SIG-M5 (cell line): Measurements from ENCODE around the gene AKAP8.
"Not testable (repeated sequence)": the region's sequence is repeated elsewhere in the genome, so short reads cannot be mapped to it uniquely, and the experiment has no call there.

Experiments
- DNase-seq: peaks from one replicate; lab custom pipeline; 2025; lab: John Stamatoyannopoulos, UW

The AKAP8 gene

DNA sequence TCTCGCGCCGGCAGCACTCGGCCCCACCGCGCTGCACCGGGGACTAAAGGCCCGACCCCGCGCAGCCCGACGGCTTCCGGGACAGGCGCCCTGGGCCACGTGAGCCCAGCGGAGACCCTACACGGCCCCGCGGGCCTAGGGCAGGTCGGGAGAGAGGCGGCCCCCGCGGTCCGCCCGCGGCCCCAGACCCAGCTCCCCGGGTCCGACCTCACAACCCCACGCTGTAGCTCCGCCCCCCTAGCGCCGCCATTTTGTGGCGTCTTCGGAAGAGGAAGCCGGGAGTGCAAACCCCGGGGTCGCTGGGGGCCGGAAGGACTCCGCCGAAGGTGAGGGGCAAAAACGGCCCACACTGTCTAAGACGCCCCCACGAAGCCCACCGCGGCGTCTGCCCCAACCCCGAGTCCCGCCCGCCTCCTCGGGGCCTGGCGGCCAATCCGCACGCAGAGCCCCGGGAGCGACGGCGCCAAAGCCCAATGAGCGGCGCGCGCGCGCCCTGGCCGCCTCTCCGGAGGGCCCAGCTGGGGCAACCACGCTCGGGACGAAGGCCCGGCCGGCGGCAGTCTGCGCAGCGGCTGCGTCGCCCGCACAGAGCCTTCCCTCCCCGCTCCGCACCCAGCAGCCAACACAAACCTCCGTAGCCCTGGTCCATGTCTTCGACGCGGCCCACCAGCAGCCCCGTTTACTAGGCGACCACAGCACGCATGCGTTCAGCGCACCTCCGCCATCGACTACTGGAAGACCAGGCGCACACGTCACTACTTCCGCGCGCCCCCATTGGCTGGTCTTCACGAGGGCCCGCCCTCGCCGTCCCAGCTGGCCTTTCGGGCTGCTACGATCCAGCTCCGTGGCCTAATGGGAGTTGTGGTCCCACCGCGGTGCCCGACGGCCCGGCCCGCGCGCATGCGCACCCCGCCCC, at the start of gene AKAP8:
Gene AKAP8 (minus strand): TSS at position 705 of the 916 bp plus-strand sequence. CDS start 56 bp downstream, at position 649.
- DNase-seq = peak; percentile 70

DNA sequence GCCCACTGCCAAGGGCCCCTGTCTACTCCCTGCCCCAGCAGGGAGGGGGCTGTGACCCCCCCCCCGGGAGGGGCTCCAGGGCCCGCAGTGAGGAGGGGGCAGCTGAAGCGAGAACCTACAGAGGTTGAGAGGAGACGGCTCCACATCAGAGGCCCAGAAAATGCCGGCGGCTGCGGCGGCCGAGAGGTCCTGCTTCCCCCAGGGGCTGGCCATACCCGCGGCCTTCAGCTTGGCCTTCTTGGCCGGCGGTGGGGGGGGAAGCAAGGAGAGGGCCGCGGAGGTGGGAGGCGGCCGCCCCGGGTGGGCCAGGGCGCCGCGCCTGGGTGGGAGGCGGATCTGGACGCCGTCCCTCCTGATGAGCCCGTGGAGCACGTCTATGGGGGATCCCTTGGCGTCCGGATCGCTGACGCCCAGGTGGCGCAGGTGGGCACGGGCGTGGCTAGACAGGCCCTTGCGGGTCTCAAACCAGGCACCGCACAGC, 48.4 kb upstream of the AKAP8 start:
- no peak for DNase-seq

DNA sequence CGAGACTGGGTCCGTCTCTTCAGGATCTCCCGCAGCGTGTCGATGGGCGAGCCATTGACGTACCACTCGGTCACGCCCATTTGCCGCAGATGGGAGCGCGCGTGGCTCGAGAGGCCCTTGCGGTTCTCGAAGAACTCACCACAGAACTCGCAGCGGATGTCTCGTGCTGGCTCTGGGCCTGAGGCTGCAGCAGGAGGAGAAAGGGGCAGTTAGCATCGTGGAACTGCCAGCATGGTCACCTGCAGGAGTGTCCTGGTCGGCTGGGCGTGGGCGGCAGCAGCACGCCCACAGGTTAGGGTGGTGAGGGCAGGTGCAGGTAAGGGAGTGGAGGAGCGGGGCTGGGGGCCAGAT, 47.7 kb upstream of the AKAP8 start:
- DNase-seq = no peak

DNA sequence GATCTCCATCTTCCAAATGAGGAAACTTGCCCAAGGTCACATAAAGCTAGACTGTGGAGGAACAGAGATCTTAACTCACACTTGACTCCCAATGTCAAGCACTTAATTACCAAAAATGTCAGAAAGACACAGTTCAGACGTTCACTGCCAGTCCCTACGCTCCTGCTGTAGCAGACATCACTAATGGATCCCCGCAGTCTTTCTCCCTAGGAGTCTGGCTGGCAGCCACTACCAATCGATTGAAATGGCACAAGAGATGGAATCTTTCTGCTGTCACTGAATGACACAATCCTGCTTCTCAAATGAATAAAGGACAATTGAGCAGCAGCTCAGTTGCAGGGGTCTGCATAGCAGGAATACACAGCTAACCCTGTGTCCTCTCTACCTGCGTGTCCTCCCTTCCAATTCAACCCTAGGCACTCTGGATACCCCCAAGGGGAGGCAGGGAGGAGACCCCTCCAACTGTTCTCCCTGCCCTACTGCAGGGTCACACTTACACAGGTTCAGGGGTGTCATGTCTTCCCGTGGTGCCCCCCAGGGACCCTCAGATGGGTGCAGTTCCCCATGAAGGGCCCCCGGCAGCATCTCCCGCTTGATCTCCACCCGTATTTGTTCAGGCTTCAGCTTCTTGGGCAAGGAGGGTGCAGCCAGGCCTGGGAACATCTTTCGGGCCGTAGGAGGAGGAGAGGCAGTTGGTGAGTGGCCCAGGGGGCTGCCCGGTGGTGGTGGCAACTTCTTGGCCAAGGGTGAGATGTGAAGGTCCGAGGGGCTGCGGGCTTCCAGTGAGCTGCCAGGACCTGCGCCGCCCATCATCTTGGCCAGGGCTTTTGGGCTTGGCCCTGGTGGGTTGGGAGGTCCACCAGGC, 47.1 kb upstream of the AKAP8 start:
- DNase-seq = no peak

DNA sequence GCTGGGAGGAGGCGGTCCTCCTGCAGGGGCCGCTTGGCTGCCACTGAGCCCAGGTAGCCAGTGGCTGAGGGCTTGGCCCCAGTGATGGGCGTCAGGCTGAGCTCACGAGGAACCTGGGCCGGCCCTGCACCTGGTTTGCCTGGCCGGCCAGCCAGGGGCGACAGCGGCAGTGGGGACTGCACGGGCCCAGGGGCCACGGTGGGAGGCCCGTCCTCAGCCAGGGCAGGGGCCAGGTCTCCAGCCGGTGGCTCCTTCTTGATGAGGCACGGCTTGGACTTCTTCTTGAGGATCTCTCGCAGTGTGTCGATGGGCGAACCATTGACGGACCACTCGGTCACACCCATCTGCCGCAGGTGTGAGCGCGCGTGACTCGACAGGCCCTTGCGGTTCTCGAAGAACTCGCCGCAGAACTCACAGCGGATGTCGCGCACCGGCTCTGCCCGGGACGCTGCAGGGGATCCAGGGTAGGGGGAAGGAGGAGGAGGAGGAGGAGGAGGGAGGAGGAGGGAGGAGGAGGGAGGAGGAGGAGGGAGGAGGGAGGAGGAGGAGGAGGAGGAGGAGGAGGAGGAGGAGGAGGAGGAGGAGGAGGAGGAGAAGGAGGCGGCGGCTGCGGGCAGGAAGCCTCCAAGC, 45.8 kb upstream of the AKAP8 start:
- no peak for DNase-seq

DNA sequence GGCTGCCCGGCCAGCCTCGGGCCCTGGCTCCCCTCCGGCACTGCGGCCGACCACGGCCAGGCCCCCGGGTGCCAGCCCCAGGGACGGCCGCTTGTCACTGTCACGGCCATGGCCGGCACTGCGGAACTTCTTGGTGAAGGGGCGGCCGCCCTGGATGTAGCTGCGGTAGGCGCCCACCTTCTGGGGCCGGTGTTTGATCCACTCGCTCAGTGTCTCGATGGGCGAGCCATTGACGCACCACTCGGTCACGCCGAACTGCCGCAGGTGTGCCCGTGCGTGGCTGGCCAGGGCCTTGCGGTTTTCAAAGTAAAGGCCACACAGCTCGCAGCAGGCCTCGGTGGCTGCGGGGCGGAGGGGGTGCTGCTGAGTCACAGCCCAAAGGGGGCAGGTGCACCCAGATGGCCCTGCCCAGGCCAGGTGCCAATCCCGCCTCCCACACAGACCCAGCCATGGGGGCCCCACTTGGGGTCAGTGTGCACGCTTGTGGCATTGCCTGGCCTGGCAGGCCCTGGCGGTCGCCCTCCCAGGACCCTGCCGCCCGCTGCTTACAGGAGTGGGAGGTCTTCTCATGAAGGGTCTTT, 45.2 kb upstream of the AKAP8 start:
- no peak for DNase-seq

DNA sequence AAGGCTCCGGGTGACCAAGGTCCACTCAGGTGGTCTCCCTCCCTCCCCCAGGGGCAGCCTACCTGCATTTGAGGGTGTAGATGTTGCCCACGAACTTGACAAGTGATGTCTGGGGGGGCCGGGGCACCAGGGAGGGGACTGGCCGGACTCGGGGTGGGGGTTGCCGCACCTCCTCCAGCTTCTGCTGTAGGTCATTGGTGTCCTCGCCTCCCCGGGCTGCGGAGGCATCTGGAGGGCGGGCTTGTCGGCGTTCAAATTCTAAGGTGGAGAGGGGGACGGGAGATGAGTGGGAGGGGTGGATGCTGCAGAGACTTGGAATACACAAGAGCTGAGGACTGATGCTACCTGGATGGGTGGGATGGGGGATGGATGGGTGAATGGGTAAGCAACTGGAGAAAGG, 44.5 kb upstream of the AKAP8 start:
- no peak for DNase-seq

DNA sequence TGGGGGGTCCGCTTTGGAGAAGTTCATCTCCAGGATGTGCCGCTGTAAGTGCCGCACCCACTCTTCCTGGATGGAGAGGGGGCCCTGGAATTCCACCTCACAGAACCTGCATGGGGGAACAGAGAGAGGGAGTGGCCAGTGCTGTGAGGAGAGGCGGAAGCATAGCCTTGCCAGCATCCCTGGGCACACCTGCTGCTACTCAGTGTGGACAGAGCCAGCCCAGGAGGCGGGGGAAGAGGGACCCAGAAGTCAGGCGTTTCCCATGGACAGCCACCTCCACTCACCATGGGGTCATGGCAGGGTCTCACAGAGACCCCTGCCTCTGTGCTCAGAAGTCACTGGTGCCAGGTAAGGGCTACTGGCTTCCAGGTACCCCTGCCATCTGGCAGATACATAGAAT, 43.5 kb upstream of the AKAP8 start:
- DNase-seq = no peak

DNA sequence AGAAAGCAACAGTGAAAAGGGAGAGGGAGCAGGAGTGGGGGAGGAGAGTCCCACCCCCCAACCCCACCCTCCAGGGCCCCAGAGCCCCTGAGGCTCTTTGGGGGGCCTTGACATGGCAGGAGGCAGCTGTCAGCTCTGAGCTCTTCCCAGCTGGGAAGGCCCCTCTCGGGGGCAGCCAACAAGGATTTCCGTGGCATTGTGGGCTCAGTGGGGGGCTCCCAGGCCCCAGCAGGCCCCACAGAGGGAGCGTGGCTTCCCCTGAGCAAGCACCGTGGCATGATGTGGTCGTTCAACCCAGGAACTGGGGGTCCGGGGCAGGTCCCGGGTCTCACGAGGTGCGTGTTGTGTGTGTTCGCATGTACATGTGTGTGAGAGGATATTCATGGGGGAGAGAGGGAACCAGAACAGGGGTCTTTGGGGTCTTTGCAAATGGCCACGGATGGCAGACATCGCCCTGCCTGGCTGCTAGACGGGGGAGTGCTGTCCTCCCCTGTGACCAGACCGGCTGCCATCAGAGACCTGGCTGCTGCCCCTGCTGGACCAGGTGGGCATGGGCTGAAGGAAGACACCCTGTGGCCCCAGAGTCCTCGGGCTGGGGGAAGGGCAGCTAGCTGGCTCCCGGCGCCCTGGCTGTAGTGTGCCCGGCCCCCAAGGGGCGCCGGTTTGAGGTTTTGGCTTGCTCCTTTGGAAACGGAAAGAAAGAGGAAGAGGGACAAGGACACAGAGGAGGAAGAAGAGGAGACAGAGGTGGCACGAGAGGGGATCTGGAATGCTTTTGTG, 42.9 kb upstream of the AKAP8 start:
- DNase-seq = no peak

DNA sequence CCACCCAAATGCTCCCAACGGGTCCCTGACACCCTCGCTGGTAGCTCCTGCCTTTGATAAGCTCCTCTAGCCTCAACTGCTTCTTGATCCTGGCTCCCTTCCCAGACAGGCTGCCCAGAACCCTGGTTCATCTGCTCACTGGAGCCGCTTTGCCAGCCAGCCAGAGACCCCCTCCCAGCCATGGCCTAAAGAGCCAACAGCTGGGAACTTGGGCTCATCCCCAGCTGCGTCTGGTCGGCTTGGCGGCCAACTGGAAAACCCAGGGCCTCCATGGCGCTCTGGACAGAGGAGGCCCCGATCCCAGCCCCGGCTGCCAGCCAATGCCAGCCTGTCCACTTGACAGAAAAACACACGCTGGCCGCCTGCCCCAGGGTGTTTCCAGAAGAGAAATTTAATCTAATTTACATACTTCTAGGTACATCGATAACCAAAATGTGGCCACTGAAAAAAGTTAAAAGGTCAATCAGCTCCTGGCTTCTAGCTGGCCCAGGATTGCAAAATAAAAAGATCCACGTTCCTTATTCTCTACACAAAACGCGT, 42.2 kb upstream of the AKAP8 start:
- DNase-seq = no peak

DNA sequence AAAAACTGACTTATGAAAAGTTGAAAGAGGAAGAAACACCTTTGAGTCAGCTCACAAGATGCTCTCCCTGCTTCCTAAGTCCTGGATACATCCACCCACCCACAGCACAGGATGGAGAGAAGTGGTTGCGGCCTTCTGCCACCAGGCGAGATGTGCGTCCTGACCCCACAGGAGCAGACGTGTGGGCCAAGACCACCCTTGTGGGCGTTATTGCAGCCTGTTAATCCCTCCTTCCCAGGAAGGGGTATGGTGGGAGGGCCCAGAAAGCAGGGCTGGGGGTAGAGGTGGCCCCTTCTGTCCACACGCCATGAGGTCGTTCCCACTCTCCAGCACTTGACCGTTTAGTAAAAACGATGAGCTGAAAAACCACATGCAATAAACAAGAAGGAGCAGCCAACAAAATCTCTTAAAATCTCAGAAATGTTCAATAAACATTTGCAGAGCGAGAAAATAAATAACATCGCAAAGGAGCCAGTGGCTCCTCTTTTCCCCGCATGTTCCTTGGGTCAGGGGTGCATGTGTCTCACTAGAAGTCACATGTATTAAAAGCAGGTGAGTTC, 41.6 kb upstream of the AKAP8 start:
- DNase-seq = no peak

DNA sequence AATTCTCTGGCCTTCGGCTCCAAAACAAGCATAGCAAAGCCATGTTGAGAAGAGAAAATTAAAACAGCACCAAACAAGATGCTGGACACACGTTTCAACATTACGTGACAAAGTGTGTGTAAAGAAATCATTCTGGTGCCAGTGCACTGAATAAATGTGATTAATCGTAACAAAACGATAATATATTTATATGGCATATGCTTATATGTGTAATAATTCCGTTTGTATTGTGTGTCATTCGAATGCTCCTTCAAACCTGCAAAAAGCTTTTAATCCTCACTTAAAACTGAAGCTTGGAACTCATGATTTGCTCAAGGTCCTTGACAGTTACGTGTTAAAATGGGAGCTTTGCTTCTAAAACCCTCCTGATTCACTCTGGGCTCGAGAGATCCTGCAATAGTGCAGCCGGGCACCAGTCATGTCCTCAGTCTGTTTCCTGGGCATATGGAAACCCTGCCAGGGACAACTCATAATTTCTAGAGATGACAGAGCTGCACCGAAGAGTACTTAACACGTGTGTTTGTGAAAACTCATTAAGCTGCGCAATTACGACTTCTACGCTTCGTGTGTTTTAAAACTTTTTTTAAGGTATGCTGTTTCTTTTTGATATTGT, 39.9 kb upstream of the AKAP8 start:
- no peak for DNase-seq

DNA sequence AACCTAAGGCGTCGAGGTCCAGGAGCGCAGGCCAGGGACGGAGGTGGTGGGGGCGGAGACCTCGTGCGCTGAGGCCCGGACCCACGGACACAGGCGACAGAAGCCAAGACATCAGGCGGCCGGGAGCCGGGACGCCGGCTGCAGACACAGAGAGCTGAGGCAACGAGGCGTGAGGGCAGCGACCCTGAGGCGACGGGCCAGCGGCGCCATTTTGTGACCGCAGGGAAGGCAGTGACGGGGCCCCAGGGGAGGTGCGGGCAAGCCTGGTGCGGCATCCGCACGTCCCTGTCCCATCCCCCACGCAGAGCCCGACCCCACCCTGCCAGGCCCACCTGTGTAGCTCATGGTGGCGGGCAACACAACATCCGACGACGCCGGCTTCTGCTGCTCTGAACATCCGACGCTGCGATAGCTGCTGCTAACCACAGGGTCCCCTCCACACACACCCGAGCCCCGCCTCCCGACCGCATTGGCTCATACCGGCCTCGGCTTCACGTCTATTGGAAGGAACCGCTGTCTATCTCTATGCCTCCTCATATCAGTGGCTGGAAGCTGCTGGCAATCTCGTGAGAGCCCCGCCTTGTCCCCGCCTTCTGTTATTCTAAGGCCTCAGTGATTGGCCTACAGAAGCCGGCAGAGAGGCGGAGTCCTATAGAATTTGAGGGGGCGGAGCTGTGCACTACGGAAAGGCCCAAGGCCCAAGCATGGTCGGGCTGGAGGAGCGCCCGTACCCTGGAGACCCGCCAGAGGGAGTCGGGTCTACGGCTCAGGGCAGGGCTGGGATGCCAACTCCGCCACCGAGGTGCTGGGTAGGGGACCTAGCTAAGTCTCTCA, 39.2 kb upstream of the AKAP8 start, which contains the start of gene AKAP8L:
Gene AKAP8L (minus strand): TSS at position 410 of the 834 bp plus-strand sequence. CDS start 65 bp downstream, at position 345.
- DNase-seq = peak; percentile 97

DNA sequence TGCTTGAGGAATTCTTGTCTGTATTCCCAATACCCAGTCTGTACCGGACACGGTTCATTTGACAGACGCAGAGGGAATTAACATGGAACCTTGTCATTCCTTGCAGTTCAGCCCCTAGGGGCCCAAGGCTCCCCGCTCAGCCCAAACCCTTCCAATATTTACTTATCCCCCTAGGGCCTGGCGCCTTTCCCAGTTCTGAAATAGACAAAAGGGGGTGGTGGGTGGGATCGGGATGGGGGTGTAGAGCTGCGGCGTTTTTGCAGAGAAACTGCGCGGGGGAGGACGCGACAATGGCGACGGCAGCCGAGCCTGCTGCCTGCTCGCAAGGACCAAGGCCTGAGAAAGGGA, 38.6 kb upstream of the AKAP8 start:
- no peak for DNase-seq

DNA sequence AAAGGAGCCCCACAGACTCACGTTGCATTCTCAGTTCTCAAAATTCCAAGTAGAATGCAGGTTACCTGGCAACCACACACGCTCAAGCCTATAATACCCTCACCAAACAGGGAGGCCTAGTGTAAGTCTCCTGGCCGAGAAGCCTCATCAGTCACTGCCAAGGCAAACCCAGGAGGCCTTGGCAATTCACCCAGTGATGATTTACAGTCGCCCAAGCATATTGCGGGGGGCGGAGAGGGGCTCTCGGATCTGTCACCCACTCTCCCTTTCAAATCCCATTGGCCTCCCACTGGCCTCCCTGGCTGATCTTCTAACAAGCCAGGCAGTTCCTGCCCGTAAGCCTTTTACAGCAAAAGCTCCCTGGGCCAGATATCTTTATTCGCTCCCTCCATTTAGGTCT, 38.1 kb upstream of the AKAP8 start:
- DNase-seq = no peak

DNA sequence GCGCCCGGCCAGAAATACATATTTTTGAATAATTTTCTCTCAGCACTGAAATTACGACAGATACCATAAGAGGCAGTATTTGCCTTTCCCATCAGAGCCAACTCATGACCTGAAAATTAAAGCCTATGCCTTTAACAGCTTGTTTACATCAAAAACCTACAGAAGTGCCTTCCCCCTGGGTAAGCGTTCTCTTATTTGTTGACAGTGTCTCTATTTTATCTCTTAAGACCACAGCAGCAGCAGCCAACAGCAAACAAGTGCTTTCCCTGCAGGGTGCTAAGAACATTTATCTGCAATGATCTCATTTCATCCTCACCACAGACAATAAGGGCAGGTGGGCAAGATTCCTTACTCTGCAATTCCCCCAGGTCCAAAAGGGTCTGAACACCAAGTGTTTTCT, 33.2 kb upstream of the AKAP8 start:
- DNase-seq = no peak

DNA sequence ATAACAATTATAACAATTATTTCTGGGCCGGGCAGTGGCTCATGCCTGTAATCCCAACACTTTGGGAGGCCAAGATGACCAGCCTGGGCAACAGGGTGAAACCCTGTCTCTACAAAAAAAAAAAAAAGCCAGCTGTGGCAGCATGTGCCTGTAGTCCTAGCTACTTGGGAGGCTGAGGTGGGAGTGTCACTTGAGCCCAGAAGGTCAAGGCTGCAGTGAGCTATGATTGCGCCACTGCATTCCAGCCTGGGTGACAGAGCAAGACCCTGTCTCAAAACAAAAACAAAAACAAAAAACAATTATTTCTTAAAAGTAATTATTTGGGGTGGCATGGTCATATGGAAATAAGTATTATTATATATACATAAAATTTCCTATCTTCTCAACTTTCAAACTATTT, 31.8 kb upstream of the AKAP8 start:
- DNase-seq = not testable (repeated sequence)

DNA sequence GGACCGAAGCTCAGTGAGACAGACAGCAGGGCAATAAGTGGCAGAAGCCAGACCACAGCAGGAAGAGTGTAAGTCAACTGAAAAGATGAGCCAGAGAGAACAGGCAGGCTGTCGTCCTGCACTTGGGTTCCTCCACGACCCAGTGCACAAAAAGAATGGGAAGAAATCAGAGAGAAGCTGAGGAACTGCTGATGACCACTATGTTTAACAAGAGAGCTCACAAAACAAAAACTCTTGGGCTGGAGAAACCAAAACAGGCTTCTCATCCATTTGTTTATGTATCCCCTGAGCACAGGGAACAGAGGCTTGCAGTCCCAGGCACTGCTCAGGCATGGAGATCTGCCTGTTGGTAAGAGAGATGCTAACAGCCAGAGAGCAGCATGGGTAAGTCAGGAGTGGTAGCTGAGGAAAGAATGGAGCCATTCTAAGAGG, 25.2 kb upstream of the AKAP8 start:
- no peak for DNase-seq

DNA sequence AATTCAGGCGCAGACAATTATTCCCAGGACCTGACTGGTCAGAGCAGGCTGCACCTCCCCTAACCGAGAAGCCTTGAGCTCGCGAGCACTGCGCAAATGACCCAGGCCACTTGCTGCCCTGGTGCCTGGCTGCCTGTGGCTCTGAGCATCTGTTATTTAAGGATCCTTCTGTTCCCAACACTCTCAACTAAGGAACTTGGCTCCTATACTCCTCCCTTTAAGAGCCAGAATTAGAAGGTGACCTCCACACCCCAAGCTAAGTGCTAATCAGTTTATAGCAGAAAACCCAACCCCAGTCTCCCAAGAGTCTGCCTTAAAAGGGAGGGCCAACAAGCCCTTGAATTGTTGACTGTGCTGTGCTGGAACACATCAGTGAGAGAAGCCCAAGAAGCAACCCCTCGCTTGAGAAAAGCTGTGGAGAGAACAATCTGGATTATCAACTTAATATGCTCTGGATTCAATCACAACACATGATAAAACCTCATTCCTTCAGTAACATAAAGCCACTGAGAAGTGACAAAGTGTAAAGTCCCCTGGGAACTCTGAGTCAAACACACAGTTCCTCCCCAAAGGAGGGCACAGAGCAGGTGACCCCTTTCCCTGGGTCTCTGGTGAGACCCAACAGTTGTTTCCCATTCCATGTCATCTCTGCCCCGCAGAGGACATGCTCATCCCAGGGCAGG, 24.7 kb upstream of the AKAP8 start:
- no peak for DNase-seq
